HepG2 (cell line): ENCODE results near the gene SPATA13. TPM values are rescaled to one million over a fixed set of nuclear protein-coding genes. Genes with fewer than 3 reads are reported as not detected.

Source experiments
- ATAD3A ChIP-seq: sonication (generic); formaldehyde crosslinking; IDR thresholded peaks from 2 replicates; pipeline ENCODE4 v1.4.0; 2020; ENCODE audit warnings: missing genetic modification reagents
- CBFB ChIP-seq: sonication (generic); formaldehyde crosslinking; IDR thresholded peaks from 2 replicates; pipeline ENCODE4 v1.4.0; 2020; ENCODE audit warnings: missing genetic modification reagents
- E2F5 ChIP-seq: sonication (generic); formaldehyde crosslinking; conservative IDR thresholded peaks from 2 replicates; pipeline ENCODE4 v1.4.0; 2020; ENCODE audit warnings: missing genetic modification reagents
- FOSL1 ChIP-seq: sonication (generic); formaldehyde crosslinking; IDR thresholded peaks from 2 replicates; pipeline ENCODE4 v1.9.0; 2021; ENCODE audit warnings: missing genetic modification reagents, borderline replicate concordance
- KLF13 ChIP-seq: sonication (generic); formaldehyde crosslinking; IDR thresholded peaks from 2 replicates; pipeline ENCODE4 v1.4.0; 2020; ENCODE audit warnings: mild to moderate bottlenecking, missing genetic modification reagents
- MXI1 ChIP-seq: IDR thresholded peaks from 3 replicates; pipeline ENCODE4 v1.6.1; 2012; ENCODE audit warnings: low read depth, low read length, inconsistent platforms, borderline replicate concordance
- PAWR ChIP-seq: sonication (generic); formaldehyde crosslinking; IDR thresholded peaks from 2 replicates; pipeline ENCODE4 v1.4.0; 2020; ENCODE audit warnings: missing genetic modification reagents, mild to moderate bottlenecking, borderline replicate concordance
- PBX2 ChIP-seq: IDR thresholded peaks from 2 replicates; pipeline ENCODE4 v1.6.1; 2016; ENCODE audit warnings: control low read depth
- SRSF1 ChIP-seq: fragments of 200-400 bp; formaldehyde crosslinking; optimal IDR thresholded peaks from 2 replicates; pipeline ENCODE3; 2017; ENCODE audit warnings: mild to moderate bottlenecking, low read depth, low read length, moderate library complexity
- UBTF ChIP-seq: sonication (generic); formaldehyde crosslinking; IDR thresholded peaks from 2 replicates; pipeline ENCODE4 v1.4.0; 2020; ENCODE audit warnings: mild to moderate bottlenecking, missing genetic modification reagents
- ZEB1 ChIP-seq: IDR thresholded peaks from 2 replicates; pipeline ENCODE4 v1.6.1; 2012; ENCODE audit warnings: mild to moderate bottlenecking, low read depth, inconsistent platforms; ENCODE audit not compliant: insufficient replicate concordance
- ZFAT ChIP-seq: sonication (generic); formaldehyde crosslinking; conservative IDR thresholded peaks from 2 replicates; pipeline ENCODE4 v1.8.1; 2023; ENCODE audit warnings: missing genetic modification reagents, inconsistent platforms
- ZNF441 ChIP-seq: sonication (generic); formaldehyde crosslinking; IDR thresholded peaks from 2 replicates; pipeline ENCODE4 v1.7.0; 2021; ENCODE audit warnings: missing genetic modification reagents, borderline replicate concordance
- ZNF510 ChIP-seq: sonication (generic); formaldehyde crosslinking; IDR thresholded peaks from 2 replicates; pipeline ENCODE4 v1.4.0; 2020; ENCODE audit warnings: low read depth, mild to moderate bottlenecking, missing genetic modification reagents
- ZNF564 ChIP-seq: sonication (generic); formaldehyde crosslinking; IDR thresholded peaks from 2 replicates; pipeline ENCODE4 v1.8.1; 2023; ENCODE audit warnings: mild to moderate bottlenecking, missing genetic modification reagents
- ZNF670 ChIP-seq: sonication (generic); formaldehyde crosslinking; IDR thresholded peaks from 2 replicates; pipeline ENCODE4 v1.8.0; 2022; ENCODE audit warnings: mild to moderate bottlenecking, missing genetic modification reagents, borderline replicate concordance
- ZNF691 ChIP-seq: sonication (generic); formaldehyde crosslinking; IDR thresholded peaks from 2 replicates; pipeline ENCODE4 v1.4.0; 2020; ENCODE audit warnings: missing genetic modification reagents, low read depth, mild to moderate bottlenecking, borderline replicate concordance
- ZNF737 ChIP-seq: sonication (generic); formaldehyde crosslinking; IDR thresholded peaks from 2 replicates; pipeline ENCODE4 v1.5.0; 2020; ENCODE audit warnings: missing genetic modification reagents, mild to moderate bottlenecking, borderline replicate concordance
- ZSCAN21 ChIP-seq: sonication (generic); formaldehyde crosslinking; IDR thresholded peaks from 2 replicates; pipeline ENCODE4 v1.8.0; 2022; ENCODE audit warnings: mild to moderate bottlenecking, missing genetic modification reagents, moderate library complexity, borderline replicate concordance
- polyA plus RNA-seq, 8 experiments: library from polyadenylated mRNA; depleted of rRNA in 3 of 8; stranded (reverse) in 7 of 8; unstranded in 1 of 8; fragments of >200 nt; fragmentation: Illumina TruSeq in 4 of 8; extraction: Trizol in 4 of 8; gene quantifications; 2 replicates each; pipeline versions ENCODE4 v1.2.1 to v1.2.3, GENCODE V29; 2011 to 2016; ENCODE audit warnings: low read depth in 4 of 8, missing spikeins in 1 of 8, mixed read lengths in 1 of 8; ENCODE audit not compliant: insufficient read depth in 1 of 8
- total RNA-seq, 5 experiments: library from RNA; depleted of rRNA; stranded (reverse); fragments of >200 nt; fragmentation: Illumina TruSeq; extraction: Trizol; gene quantifications; 2 replicates each; pipeline ENCODE4 v1.2.3, GENCODE V29; 2016; ENCODE audit warnings: low read depth in 1 of 5
- TF ChIP-seq, protein P1 (sequence below): sonication (generic); formaldehyde crosslinking; IDR thresholded peaks from 2 replicates; pipeline ENCODE4 v1.4.0; 2020; ENCODE audit warnings: missing genetic modification reagents, borderline replicate concordance

The SPATA13 gene
- total and polyA plus RNA-seq, 2 of the 13 experiments (the other 11 are each of a cell fraction or from before 2014, with no cell fraction given): 11.3 to 14.2 TPM

GRCh38 chr13:24271601-24272451 lies 111.3 kb downstream of the SPATA13 start (continued):
- TF ChIP-seq, protein P1, sequence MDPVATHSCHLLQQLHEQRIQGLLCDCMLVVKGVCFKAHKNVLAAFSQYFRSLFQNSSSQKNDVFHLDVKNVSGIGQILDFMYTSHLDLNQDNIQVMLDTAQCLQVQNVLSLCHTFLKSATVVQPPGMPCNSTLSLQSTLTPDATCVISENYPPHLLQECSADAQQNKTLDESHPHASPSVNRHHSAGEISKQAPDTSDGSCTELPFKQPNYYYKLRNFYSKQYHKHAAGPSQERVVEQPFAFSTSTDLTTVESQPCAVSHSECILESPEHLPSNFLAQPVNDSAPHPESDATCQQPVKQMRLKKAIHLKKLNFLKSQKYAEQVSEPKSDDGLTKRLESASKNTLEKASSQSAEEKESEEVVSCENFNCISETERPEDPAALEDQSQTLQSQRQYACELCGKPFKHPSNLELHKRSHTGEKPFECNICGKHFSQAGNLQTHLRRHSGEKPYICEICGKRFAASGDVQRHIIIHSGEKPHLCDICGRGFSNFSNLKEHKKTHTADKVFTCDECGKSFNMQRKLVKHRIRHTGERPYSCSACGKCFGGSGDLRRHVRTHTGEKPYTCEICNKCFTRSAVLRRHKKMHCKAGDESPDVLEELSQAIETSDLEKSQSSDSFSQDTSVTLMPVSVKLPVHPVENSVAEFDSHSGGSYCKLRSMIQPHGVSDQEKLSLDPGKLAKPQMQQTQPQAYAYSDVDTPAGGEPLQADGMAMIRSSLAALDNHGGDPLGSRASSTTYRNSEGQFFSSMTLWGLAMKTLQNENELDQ (CRISPR knock-in tag): no peak
- TF ChIP-seq E2F5 (CRISPR knock-in tag) (no peak), ZEB1 (no peak), ZNF691 (CRISPR knock-in tag) (peak; percentile 66; the same call in 1 of the 2 replicates), ZNF670 (CRISPR knock-in tag) (peak; percentile 38; the same call in 1 of the 2 replicates), ZNF737 (no peak), CBFB (CRISPR knock-in tag) (no peak), ZNF510 (no peak), ZSCAN21 (CRISPR knock-in tag) (peak; percentile 44; the same call in 1 of the 2 replicates), MXI1 (peak; percentile 37; the same call in 1 of the 3 replicates), ZNF441 (CRISPR knock-in tag) (no peak), KLF13 (no peak), ZFAT (CRISPR knock-in tag) (no peak), PBX2 (CRISPR knock-in tag) (no peak; the same call in 1 of the 2 replicates), UBTF (CRISPR knock-in tag) (peak; percentile 89), SRSF1 (no peak), ATAD3A (CRISPR knock-in tag) (no peak), PAWR (CRISPR knock-in tag) (no peak), FOSL1 (no peak), ZNF564 (no peak)
